ENCODE measurements around the gene BRINP2. TPM values are rescaled to one million over a fixed set of nuclear protein-coding genes. Genes with fewer than 3 reads are reported as not detected.

The BRINP2 gene
- total RNA-seq, 2 donors from 2014 or later = not detected

DNA sequence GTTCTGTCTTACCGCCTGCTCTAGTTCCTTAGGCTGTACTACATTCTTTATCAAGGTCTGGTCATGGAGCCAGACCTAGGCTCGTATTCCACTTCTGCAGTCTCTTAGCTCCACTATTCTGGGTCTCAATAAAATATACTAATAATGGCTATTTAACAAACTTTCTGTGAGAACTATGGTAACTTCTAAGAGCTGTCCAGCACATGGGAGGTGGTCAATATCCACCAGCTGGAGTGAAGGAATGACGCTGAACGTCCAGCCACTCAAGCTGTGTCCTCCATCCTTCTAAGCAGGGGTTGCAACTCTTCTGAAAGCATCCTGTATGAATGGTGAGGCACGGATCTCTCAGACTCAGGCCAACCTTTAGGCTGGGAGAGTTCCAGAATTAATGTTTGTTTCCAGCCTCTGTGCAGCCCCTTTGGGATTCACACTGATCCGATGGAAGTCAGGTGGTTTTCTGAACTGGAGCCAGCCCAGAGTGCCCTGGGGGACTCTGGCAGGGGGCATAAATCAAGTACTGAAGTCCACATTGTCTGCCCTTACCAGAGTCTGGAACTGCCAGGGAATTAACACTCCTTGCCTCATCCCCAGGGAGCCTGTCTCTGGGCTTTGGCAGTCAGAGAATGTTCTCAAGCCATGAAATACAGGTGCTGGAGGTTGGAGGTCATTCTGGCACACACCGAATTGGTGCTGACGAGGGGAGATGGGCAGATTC lies 57.4 kb downstream of the BRINP2 start:
- no peak overlapping the region for H3K9ac ChIP-seq (ENCODE audit: extremely low read depth, low read length, poor library complexity, severe bottlenecking)
- H3K4me1 ChIP-seq (ENCODE audit: control insufficient read depth, insufficient read depth, low read length) = no peaks in the 10 kb centered on the region
- TF ChIP-seq, protein P1, sequence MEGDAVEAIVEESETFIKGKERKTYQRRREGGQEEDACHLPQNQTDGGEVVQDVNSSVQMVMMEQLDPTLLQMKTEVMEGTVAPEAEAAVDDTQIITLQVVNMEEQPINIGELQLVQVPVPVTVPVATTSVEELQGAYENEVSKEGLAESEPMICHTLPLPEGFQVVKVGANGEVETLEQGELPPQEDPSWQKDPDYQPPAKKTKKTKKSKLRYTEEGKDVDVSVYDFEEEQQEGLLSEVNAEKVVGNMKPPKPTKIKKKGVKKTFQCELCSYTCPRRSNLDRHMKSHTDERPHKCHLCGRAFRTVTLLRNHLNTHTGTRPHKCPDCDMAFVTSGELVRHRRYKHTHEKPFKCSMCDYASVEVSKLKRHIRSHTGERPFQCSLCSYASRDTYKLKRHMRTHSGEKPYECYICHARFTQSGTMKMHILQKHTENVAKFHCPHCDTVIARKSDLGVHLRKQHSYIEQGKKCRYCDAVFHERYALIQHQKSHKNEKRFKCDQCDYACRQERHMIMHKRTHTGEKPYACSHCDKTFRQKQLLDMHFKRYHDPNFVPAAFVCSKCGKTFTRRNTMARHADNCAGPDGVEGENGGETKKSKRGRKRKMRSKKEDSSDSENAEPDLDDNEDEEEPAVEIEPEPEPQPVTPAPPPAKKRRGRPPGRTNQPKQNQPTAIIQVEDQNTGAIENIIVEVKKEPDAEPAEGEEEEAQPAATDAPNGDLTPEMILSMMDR (conservative IDR thresholded peaks at IDR 0.05) = no peak
- no peak overlapping the region for H3K4me3 ChIP-seq (ENCODE audit: low read length)
- Mint-ChIP-seq H3K4me1 (no peaks in the 10 kb centered on the region), H3K36me3 (ENCODE audit: low read depth) (no peaks in the 10 kb centered on the region), H3K27ac (no peak overlapping the region), H3K4me3 (no peak overlapping the region), H3K9me3 (no peaks in the 10 kb centered on the region), H3K27me3 (ENCODE audit: insufficient read depth) (peaks cover 7% of the 10 kb centered on the region)
- 90 to 91% methylated on average over 7 to 8 of the region's 8 CpGs for whole genome bisulfite sequencing, 2 experiments (ENCODE audit: insufficient coverage in 1 of 2, insufficient read length in 1 of 2)
- no peaks in the 10 kb centered on the region for H3K36me3 ChIP-seq (ENCODE audit: control insufficient read depth, insufficient read depth, low read length)
- H3K27ac ChIP-seq (ENCODE audit: low read depth, low read length) = no peak overlapping the region
- DNase-seq = no peak
- H3K9me3 ChIP-seq (ENCODE audit: control insufficient read depth, low read length) = no peaks in the 10 kb centered on the region
- H3K27me3 ChIP-seq (ENCODE audit: control insufficient read depth, insufficient read depth, low read length, poor library complexity, severe bottlenecking) = no peaks in the 10 kb centered on the region

DNA sequence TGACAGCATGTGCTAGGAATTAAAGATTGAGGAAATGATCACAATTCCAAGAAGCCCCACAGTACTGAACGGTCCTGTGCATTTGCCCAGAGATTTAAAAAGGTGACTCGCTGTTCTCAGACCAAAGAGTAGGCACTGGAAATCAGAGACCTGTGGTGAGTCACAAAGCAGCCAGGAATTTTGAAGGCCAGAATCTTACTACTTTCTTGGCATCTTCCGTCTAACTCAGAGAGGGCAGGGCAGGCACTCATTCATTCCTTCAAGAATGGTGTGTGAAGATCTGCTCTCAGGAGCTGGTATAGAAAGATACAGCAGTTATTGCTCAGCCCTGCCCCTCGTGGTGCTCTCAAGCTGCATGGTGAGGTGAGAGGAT lies 57.9 kb downstream of the BRINP2 start:
- TF ChIP-seq, protein P1 (conservative IDR thresholded peaks at IDR 0.05) = no peak
- H3K27me3 ChIP-seq (ENCODE audit: control insufficient read depth, insufficient read depth, low read length, poor library complexity, severe bottlenecking) = no peaks in the 10 kb centered on the region
- no peaks in the 10 kb centered on the region for H3K9me3 ChIP-seq (ENCODE audit: control insufficient read depth, low read length)
- Mint-ChIP-seq H3K4me1 (no peaks in the 10 kb centered on the region), H3K27me3 (ENCODE audit: insufficient read depth) (peaks cover 7% of the 10 kb centered on the region), H3K27ac (no peak overlapping the region), H3K4me3 (no peak overlapping the region), H3K9me3 (no peaks in the 10 kb centered on the region), H3K36me3 (ENCODE audit: low read depth) (no peaks in the 10 kb centered on the region)
- no peaks in the 10 kb centered on the region for H3K36me3 ChIP-seq (ENCODE audit: control insufficient read depth, insufficient read depth, low read length)
- no peak overlapping the region for H3K4me3 ChIP-seq (ENCODE audit: low read length)
- WGBS, 2 experiments (ENCODE audit: insufficient coverage in 1 of 2, insufficient read length in 1 of 2) = 85 to 93% methylated on average over 4 of the region's 4 CpGs
- H3K9ac ChIP-seq (ENCODE audit: extremely low read depth, low read length, poor library complexity, severe bottlenecking) = no peak overlapping the region
- H3K27ac ChIP-seq (ENCODE audit: low read depth, low read length) = no peak overlapping the region
- no peaks in the 10 kb centered on the region for H3K4me1 ChIP-seq (ENCODE audit: control insufficient read depth, insufficient read depth, low read length)
- no peak for DNase-seq

DNA sequence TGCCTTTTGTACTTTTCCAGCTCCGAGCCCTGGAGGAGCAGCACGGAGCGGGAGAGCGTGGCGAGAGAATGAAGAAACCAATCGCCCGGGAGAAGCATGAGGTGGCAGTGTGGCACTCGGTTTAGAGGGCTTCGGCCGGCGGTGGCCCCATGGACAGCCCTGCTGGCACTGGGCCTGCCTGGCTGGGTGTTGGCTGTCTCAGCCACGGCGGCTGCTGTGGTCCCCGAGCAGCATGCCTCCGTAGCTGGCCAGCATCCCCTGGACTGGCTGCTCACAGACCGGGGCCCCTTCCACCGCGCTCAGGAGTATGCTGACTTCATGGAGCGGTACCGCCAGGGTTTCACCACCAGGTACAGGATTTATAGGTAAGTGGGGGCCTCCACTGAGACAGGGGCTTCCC lies 59.0 kb downstream of the BRINP2 start:
- H3K9ac ChIP-seq (ENCODE audit: extremely low read depth, low read length, poor library complexity, severe bottlenecking) = no peak overlapping the region
- H3K4me3 Mint-ChIP-seq = no peak overlapping the region
- H3K36me3 ChIP-seq (ENCODE audit: control insufficient read depth, insufficient read depth, low read length) = no peaks in the 10 kb centered on the region
- TF ChIP-seq, protein P1 (conservative IDR thresholded peaks at IDR 0.05) = no peak
- H3K27me3 ChIP-seq (ENCODE audit: control insufficient read depth, insufficient read depth, low read length, poor library complexity, severe bottlenecking) = no peaks in the 10 kb centered on the region
- no peak overlapping the region for H3K27ac Mint-ChIP-seq
- no peaks in the 10 kb centered on the region for H3K9me3 Mint-ChIP-seq
- DNase-seq = no peak
- no peak overlapping the region for H3K4me3 ChIP-seq (ENCODE audit: low read length)
- H3K36me3 Mint-ChIP-seq (ENCODE audit: low read depth) = no peaks in the 10 kb centered on the region
- no peaks in the 10 kb centered on the region for H3K4me1 Mint-ChIP-seq
- H3K4me1 ChIP-seq (ENCODE audit: control insufficient read depth, insufficient read depth, low read length) = no peaks in the 10 kb centered on the region
- 93 to 95% methylated on average over 4 to 20 of the region's 20 CpGs for WGBS, 2 experiments (ENCODE audit: insufficient coverage in 1 of 2, insufficient read length in 1 of 2)
- H3K27me3 Mint-ChIP-seq (ENCODE audit: insufficient read depth) = peaks cover 7% of the 10 kb centered on the region
- H3K27ac ChIP-seq (ENCODE audit: low read depth, low read length) = no peak overlapping the region
- no peaks in the 10 kb centered on the region for H3K9me3 ChIP-seq (ENCODE audit: control insufficient read depth, low read length)
